GM23338 (cell line): ENCODE measurements around the gene INPP4B. TPM values are rescaled to one million over a fixed set of nuclear protein-coding genes. Genes with fewer than 3 reads are reported as not detected.

Experiments used
- ATAC-seq: fragments of 200-7000 bp; cut with Tn5 transposase; 3 replicates; pipeline ENCODE4 v1.9.1; 2020
- DNase-seq: peaks from one replicate; pipeline ENCODE4 v3.0.0-alpha.2; 2015; ENCODE audit warnings: low spot score
- H2AFZ ChIP-seq: fragments of 200-600 bp; sonication (generic); 2 replicates; pipeline ENCODE4 v1.8.0; 2016; ENCODE audit warnings: antibody characterized with exemption, mild to moderate bottlenecking, moderate library complexity
- H3F3A ChIP-seq: fragments of 200-600 bp; sonication (generic); replicated peaks from 2 replicates; pipeline ENCODE4 v1.8.0; 2017; ENCODE audit warnings: antibody characterized with exemption, mixed run types, low read depth
- H3K27ac ChIP-seq: fragments of 200-600 bp; sonication (generic); 2 replicates; pipeline ENCODE4 v1.6.1; 2016; ENCODE audit warnings: low read depth
- H3K27me3 ChIP-seq: fragments of 200-600 bp; sonication (generic); 2 replicates; pipeline ENCODE4 v1.8.0; 2016; ENCODE audit warnings: mild to moderate bottlenecking, mixed run types, moderate library complexity; ENCODE audit not compliant: insufficient read depth
- H3K36me3 ChIP-seq: fragments of 200-600 bp; sonication (generic); 2 replicates; pipeline ENCODE4 v1.8.0; 2016; ENCODE audit warnings: mild to moderate bottlenecking; ENCODE audit not compliant: insufficient read depth
- H3K4me1 ChIP-seq: fragments of 200-600 bp; sonication (generic); 2 replicates; pipeline ENCODE4 v1.8.0; 2016; ENCODE audit warnings: mild to moderate bottlenecking, moderate library complexity; ENCODE audit not compliant: insufficient read depth
- H3K4me2 ChIP-seq: fragments of 200-600 bp; sonication (generic); 2 replicates; pipeline ENCODE4 v1.7.1; 2017; ENCODE audit warnings: mixed run types
- H3K4me3 ChIP-seq: fragments of 200-600 bp; sonication (generic); 2 replicates; pipeline ENCODE4 v1.6.1; 2016; ENCODE audit warnings: mixed run types
- H3K79me2 ChIP-seq: fragments of 200-600 bp; sonication (generic); replicated peaks from 2 replicates; pipeline ENCODE4 v1.8.0; 2017; ENCODE audit warnings: mild to moderate bottlenecking; ENCODE audit not compliant: insufficient read depth
- H3K9me2 ChIP-seq: fragments of 200-600 bp; sonication (generic); 2 replicates; pipeline ENCODE4 v1.8.0; 2017; ENCODE audit not compliant: insufficient read depth
- H4K20me1 ChIP-seq: fragments of 200-600 bp; sonication (generic); replicated peaks from 2 replicates; pipeline ENCODE4 v1.8.0; 2017; ENCODE audit warnings: mild to moderate bottlenecking; ENCODE audit not compliant: insufficient read depth
- H3K27ac Mint-ChIP-seq: 2 replicates; pipeline ENCODE4 v1.8.0; 2020; ENCODE audit warnings: inconsistent platforms, mild to moderate bottlenecking, moderate library complexity, mixed read lengths
- H3K27me3 Mint-ChIP-seq: 3 replicates; pipeline ENCODE4 v1.8.0; 2022; ENCODE audit warnings: low read depth, mild to moderate bottlenecking, moderate library complexity, mixed read lengths, inconsistent platforms; ENCODE audit not compliant: insufficient read depth, poor library complexity
- H3K36me3 Mint-ChIP-seq: 3 replicates; pipeline ENCODE4 v1.8.0; 2021; ENCODE audit warnings: low read depth, mild to moderate bottlenecking, inconsistent platforms, moderate library complexity, mixed read lengths
- H3K4me1 Mint-ChIP-seq: 3 replicates; pipeline ENCODE4 v1.8.0; 2020; ENCODE audit warnings: mild to moderate bottlenecking, inconsistent platforms, mixed read lengths
- H3K4me3 Mint-ChIP-seq: 3 replicates; pipeline ENCODE4 v1.8.0; 2021; ENCODE audit warnings: moderate library complexity, mild to moderate bottlenecking, inconsistent platforms, mixed read lengths
- H3K9me3 Mint-ChIP-seq: 3 replicates; pipeline ENCODE4 v1.8.0; 2020; ENCODE audit warnings: moderate library complexity, mild to moderate bottlenecking, inconsistent platforms, mixed read lengths
- CREB1 ChIP-seq: fragments of 250-450 bp; sonication (Bioruptor Pico); IDR thresholded peaks from 2 replicates; pipeline ENCODE4 v1.5.0; 2020; ENCODE audit warnings: low read depth, mild to moderate bottlenecking, moderate library complexity
- EZH2 ChIP-seq: fragments of 200-600 bp; sonication (generic); IDR thresholded peaks from one replicate; pipeline ENCODE4 v1.8.0; 2017; ENCODE audit warnings: antibody characterized with exemption, mild to moderate bottlenecking, low read depth; ENCODE audit not compliant: unreplicated experiment
- EZH2phosphoT487 ChIP-seq: fragments of 200-600 bp; sonication (generic); IDR thresholded peaks from one replicate; pipeline ENCODE4 v1.8.1; 2018; ENCODE audit warnings: antibody characterized with exemption; ENCODE audit not compliant: unreplicated experiment
- JUNB ChIP-seq: IDR thresholded peaks from one replicate; pipeline ENCODE4 v1.6.1; 2016; ENCODE audit warnings: antibody characterized with exemption; ENCODE audit not compliant: unreplicated experiment
- NANOG ChIP-seq: IDR thresholded peaks from 2 replicates; pipeline ENCODE4 v1.6.1; 2016; ENCODE audit warnings: antibody characterized with exemption, borderline replicate concordance
- POLR2AphosphoS5 ChIP-seq: IDR thresholded peaks from 2 replicates; pipeline ENCODE4 v1.6.1; 2016; ENCODE audit warnings: antibody characterized with exemption, low read depth
- STAT1 ChIP-seq: IDR thresholded peaks from one replicate; pipeline ENCODE4 v1.6.1; 2016; ENCODE audit warnings: antibody characterized with exemption; ENCODE audit not compliant: unreplicated experiment
- ZNF114 ChIP-seq: fragments of 250-450 bp; sonication (Bioruptor Pico); IDR thresholded peaks from 2 replicates; pipeline ENCODE4 v1.5.0; 2020; ENCODE audit warnings: mild to moderate bottlenecking, moderate library complexity
- ZNF331 ChIP-seq: fragments of 250-450 bp; sonication (Bioruptor Pico); IDR thresholded peaks from 2 replicates; pipeline ENCODE4 v1.5.0; 2020; ENCODE audit warnings: low read depth, mild to moderate bottlenecking, moderate library complexity
- polyA plus RNA-seq: library from polyadenylated mRNA; unstranded; fragments of >200 nt; fragmentation: Nextera tagmentation; extraction: Ambion mirVana; gene quantifications from 2 replicates; pipeline ENCODE4 v1.2.1, GENCODE V29; 2016
- total RNA-seq: library from RNA; depleted of rRNA; stranded (reverse); fragments of >200 nt; shearing (Covaris generic); gene quantifications from 2 replicates; pipeline ENCODE4 v1.2.3, GENCODE V29; 2014
- TF ChIP-seq, protein P1 (sequence below), 2 experiments: fragments of 200-600 bp in 1 of 2; sonication (generic) in 1 of 2; conservative IDR thresholded peaks; 2 replicates each; pipeline versions ENCODE4 v1.5.1 to v1.6.1; 2016 to 2017; ENCODE audit warnings: antibody characterized with exemption in 2 of 2, low read depth in 2 of 2, mild to moderate bottlenecking in 2 of 2, moderate library complexity in 1 of 2
- TF ChIP-seq, protein P2 (sequence below): IDR thresholded peaks from one replicate; pipeline ENCODE4 v1.6.1; 2018; ENCODE audit warnings: antibody characterized with exemption; ENCODE audit not compliant: unreplicated experiment
- TF ChIP-seq, protein P3 (sequence below): fragments of 250-450 bp; sonication (Bioruptor Pico); IDR thresholded peaks from 2 replicates; pipeline ENCODE4 v1.5.0; 2020; ENCODE audit warnings: mild to moderate bottlenecking, moderate library complexity
- TF ChIP-seq, protein P4 (sequence below): IDR thresholded peaks from 2 replicates; pipeline ENCODE4 v1.6.1; 2016; ENCODE audit warnings: antibody characterized with exemption

INPP4B gene
- total and polyA plus RNA-seq, 2 experiments from 2014 or later = 0.11 to 0.14 TPM

DNA sequence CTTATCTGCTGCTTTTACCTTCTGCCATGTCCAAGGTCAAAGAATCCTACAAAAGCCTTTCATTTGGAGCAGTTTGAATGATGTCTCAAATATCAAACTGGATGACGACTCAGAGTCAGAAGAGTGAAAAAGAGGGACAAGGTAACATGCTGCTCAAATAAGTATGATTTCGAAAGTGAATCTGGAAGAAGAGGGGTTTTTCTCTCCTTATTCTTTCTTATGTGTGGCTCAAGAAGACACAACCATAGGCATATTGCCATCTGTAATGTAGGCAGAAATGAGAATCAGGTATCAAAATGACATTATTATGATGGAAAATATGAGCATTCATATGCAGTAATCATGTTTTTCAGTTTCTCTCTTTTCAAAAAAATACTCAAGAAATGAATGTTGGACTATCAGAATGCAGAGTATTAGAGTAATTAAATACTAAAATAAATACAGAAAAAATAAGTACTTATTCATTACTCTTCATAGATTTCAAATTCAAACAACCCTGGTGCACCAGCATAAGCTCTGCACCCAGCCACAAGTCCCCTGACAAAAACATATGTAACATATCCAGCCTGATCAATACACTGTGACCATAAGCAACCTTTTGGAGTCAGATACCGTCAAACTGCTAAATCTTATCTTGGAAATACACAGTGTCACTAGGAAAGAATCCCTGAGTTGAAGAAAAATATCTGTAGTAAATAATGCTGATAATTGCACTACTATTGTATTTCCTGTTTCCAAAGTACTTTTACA is 468.6 kb downstream of the INPP4B start:
- H3K27ac Mint-ChIP-seq = no peak overlapping the region
- TF ChIP-seq POLR2AphosphoS5 = no peak
- no peak for TF ChIP-seq JUNB
- no peak for TF ChIP-seq EZH2phosphoT487
- TF ChIP-seq NANOG = no peak
- TF ChIP-seq ZNF114 (CRISPR knock-in tag) = no peak
- TF ChIP-seq ZNF331 = no peak
- TF ChIP-seq CREB1 (CRISPR knock-in tag) = no peak
- TF ChIP-seq, protein P1, sequence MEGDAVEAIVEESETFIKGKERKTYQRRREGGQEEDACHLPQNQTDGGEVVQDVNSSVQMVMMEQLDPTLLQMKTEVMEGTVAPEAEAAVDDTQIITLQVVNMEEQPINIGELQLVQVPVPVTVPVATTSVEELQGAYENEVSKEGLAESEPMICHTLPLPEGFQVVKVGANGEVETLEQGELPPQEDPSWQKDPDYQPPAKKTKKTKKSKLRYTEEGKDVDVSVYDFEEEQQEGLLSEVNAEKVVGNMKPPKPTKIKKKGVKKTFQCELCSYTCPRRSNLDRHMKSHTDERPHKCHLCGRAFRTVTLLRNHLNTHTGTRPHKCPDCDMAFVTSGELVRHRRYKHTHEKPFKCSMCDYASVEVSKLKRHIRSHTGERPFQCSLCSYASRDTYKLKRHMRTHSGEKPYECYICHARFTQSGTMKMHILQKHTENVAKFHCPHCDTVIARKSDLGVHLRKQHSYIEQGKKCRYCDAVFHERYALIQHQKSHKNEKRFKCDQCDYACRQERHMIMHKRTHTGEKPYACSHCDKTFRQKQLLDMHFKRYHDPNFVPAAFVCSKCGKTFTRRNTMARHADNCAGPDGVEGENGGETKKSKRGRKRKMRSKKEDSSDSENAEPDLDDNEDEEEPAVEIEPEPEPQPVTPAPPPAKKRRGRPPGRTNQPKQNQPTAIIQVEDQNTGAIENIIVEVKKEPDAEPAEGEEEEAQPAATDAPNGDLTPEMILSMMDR (conservative IDR thresholded peaks at IDR 0.05; ENCODE audit: low read depth in 2 of 2) = no peak
- no peak for TF ChIP-seq STAT1
- TF ChIP-seq, protein P2, sequence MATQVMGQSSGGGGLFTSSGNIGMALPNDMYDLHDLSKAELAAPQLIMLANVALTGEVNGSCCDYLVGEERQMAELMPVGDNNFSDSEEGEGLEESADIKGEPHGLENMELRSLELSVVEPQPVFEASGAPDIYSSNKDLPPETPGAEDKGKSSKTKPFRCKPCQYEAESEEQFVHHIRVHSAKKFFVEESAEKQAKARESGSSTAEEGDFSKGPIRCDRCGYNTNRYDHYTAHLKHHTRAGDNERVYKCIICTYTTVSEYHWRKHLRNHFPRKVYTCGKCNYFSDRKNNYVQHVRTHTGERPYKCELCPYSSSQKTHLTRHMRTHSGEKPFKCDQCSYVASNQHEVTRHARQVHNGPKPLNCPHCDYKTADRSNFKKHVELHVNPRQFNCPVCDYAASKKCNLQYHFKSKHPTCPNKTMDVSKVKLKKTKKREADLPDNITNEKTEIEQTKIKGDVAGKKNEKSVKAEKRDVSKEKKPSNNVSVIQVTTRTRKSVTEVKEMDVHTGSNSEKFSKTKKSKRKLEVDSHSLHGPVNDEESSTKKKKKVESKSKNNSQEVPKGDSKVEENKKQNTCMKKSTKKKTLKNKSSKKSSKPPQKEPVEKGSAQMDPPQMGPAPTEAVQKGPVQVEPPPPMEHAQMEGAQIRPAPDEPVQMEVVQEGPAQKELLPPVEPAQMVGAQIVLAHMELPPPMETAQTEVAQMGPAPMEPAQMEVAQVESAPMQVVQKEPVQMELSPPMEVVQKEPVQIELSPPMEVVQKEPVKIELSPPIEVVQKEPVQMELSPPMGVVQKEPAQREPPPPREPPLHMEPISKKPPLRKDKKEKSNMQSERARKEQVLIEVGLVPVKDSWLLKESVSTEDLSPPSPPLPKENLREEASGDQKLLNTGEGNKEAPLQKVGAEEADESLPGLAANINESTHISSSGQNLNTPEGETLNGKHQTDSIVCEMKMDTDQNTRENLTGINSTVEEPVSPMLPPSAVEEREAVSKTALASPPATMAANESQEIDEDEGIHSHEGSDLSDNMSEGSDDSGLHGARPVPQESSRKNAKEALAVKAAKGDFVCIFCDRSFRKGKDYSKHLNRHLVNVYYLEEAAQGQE = no peak
- TF ChIP-seq, protein P3, sequence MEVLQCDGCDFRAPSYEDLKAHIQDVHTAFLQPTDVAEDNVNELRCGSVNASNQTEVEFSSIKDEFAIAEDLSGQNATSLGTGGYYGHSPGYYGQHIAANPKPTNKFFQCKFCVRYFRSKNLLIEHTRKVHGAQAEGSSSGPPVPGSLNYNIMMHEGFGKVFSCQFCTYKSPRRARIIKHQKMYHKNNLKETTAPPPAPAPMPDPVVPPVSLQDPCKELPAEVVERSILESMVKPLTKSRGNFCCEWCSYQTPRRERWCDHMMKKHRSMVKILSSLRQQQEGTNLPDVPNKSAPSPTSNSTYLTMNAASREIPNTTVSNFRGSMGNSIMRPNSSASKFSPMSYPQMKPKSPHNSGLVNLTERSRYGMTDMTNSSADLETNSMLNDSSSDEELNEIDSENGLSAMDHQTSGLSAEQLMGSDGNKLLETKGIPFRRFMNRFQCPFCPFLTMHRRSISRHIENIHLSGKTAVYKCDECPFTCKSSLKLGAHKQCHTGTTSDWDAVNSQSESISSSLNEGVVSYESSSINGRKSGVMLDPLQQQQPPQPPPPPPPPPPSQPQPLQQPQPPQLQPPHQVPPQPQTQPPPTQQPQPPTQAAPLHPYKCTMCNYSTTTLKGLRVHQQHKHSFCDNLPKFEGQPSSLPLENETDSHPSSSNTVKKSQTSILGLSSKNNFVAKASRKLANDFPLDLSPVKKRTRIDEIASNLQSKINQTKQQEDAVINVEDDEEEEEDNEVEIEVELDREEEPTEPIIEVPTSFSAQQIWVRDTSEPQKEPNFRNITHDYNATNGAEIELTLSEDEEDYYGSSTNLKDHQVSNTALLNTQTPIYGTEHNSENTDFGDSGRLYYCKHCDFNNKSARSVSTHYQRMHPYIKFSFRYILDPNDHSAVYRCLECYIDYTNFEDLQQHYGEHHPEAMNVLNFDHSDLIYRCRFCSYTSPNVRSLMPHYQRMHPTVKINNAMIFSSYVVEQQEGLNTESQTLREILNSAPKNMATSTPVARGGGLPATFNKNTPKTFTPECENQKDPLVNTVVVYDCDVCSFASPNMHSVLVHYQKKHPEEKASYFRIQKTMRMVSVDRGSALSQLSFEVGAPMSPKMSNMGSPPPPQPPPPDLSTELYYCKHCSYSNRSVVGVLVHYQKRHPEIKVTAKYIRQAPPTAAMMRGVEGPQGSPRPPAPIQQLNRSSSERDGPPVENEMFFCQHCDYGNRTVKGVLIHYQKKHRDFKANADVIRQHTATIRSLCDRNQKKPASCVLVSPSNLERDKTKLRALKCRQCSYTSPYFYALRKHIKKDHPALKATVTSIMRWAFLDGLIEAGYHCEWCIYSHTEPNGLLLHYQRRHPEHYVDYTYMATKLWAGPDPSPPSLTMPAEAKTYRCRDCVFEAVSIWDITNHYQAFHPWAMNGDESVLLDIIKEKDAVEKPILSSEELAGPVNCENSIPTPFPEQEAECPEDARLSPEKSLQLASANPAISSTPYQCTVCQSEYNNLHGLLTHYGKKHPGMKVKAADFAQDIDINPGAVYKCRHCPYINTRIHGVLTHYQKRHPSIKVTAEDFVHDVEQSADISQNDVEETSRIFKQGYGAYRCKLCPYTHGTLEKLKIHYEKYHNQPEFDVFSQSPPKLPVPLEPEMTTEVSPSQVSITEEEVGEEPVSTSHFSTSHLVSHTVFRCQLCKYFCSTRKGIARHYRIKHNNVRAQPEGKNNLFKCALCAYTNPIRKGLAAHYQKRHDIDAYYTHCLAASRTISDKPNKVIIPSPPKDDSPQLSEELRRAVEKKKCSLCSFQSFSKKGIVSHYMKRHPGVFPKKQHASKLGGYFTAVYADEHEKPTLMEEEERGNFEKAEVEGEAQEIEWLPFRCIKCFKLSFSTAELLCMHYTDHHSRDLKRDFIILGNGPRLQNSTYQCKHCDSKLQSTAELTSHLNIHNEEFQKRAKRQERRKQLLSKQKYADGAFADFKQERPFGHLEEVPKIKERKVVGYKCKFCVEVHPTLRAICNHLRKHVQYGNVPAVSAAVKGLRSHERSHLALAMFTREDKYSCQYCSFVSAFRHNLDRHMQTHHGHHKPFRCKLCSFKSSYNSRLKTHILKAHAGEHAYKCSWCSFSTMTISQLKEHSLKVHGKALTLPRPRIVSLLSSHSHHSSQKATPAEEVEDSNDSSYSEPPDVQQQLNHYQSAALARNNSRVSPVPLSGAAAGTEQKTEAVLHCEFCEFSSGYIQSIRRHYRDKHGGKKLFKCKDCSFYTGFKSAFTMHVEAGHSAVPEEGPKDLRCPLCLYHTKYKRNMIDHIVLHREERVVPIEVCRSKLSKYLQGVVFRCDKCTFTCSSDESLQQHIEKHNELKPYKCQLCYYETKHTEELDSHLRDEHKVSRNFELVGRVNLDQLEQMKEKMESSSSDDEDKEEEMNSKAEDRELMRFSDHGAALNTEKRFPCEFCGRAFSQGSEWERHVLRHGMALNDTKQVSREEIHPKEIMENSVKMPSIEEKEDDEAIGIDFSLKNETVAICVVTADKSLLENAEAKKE (CRISPR knock-in tag) = no peak
- no peak for TF ChIP-seq EZH2
- TF ChIP-seq, protein P4, sequence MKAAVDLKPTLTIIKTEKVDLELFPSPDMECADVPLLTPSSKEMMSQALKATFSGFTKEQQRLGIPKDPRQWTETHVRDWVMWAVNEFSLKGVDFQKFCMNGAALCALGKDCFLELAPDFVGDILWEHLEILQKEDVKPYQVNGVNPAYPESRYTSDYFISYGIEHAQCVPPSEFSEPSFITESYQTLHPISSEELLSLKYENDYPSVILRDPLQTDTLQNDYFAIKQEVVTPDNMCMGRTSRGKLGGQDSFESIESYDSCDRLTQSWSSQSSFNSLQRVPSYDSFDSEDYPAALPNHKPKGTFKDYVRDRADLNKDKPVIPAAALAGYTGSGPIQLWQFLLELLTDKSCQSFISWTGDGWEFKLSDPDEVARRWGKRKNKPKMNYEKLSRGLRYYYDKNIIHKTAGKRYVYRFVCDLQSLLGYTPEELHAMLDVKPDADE = no peak
- H3K79me2 ChIP-seq = no peaks in the 10 kb centered on the region
- peaks cover 11% of the 10 kb centered on the region for H3K4me1 Mint-ChIP-seq
- H3K4me2 ChIP-seq = no peak overlapping the region
- H3K27me3 Mint-ChIP-seq = no peaks in the 10 kb centered on the region
- H3K4me1 ChIP-seq = peaks cover 5% of the 10 kb centered on the region; the same call in 1 of the 2 replicates
- no peaks in the 10 kb centered on the region for H3K27me3 ChIP-seq
- H3K36me3 ChIP-seq = no peaks in the 10 kb centered on the region
- H4K20me1 ChIP-seq = no peaks in the 10 kb centered on the region
- no peak overlapping the region for H3K27ac ChIP-seq
- no peaks in the 10 kb centered on the region for H3K9me2 ChIP-seq
- ATAC-seq (no peak), DNase-seq (no peak)
- H3K4me3 ChIP-seq = no peak overlapping the region
- no peaks in the 10 kb centered on the region for H3F3A ChIP-seq
- no peak overlapping the region for H2AFZ ChIP-seq
- H3K4me3 Mint-ChIP-seq = no peak overlapping the region
- H3K9me3 Mint-ChIP-seq = no peaks in the 10 kb centered on the region; the same call in 2 of the 3 replicates
- H3K36me3 Mint-ChIP-seq = no peaks in the 10 kb centered on the region
